NB4 (cell line): ENCODE results near the gene FMN1.

Experiments used
- DNase-seq: peaks from one replicate; pipeline ENCODE4 v3.0.0; 2010; ENCODE audit warnings: low read depth
- H3K4me3 ChIP-seq: one replicate; pipeline ENCODE4 v1.5.1; 2011; ENCODE audit warnings: mild to moderate bottlenecking, low read depth, low read length, moderate library complexity
- MYC ChIP-seq: IDR thresholded peaks from 2 replicates; pipeline ENCODE4 v1.6.1; 2011; ENCODE audit warnings: low read depth, low read length
- POLR2A ChIP-seq: IDR thresholded peaks from 2 replicates; pipeline ENCODE4 v1.6.1; 2011; ENCODE audit warnings: mild to moderate bottlenecking; ENCODE audit not compliant: insufficient read length; ENCODE audit errors: extremely low read depth
- TF ChIP-seq, protein P1 (sequence below): IDR thresholded peaks from 2 replicates; pipeline ENCODE4 v1.6.1; 2011; ENCODE audit warnings: low read depth, low read length
- TF ChIP-seq, protein P2 (sequence below): IDR thresholded peaks from one replicate; pipeline ENCODE4 v1.5.1; 2012; ENCODE audit warnings: low read depth, low read length

FMN1 gene

DNA sequence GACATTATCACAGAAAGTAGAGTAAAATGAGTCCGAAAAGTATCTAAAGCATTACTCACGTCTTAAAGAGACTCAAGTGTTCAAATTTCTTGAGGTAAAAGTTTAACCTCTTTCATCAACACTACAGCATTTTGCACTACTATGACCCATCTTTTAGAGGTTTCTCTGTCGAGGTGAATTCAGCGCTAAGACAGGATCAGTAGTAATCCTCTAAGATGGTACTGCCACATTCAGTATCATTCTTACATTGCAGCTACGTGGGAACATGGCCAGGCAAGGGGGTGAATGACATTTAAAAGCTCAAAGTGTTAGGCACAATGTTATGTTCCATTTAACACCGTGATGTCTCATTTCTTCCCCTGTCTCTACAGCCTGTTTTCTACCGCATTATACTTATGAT is 210.8 kb downstream of the FMN1 start:
- DNase-seq = no peak
- H3K4me3 ChIP-seq = no peak overlapping the region
- TF ChIP-seq POLR2A (no peak), MYC (no peak)
- TF ChIP-seq, protein P1, sequence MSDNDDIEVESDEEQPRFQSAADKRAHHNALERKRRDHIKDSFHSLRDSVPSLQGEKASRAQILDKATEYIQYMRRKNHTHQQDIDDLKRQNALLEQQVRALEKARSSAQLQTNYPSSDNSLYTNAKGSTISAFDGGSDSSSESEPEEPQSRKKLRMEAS = no peak
- TF ChIP-seq, protein P2, sequence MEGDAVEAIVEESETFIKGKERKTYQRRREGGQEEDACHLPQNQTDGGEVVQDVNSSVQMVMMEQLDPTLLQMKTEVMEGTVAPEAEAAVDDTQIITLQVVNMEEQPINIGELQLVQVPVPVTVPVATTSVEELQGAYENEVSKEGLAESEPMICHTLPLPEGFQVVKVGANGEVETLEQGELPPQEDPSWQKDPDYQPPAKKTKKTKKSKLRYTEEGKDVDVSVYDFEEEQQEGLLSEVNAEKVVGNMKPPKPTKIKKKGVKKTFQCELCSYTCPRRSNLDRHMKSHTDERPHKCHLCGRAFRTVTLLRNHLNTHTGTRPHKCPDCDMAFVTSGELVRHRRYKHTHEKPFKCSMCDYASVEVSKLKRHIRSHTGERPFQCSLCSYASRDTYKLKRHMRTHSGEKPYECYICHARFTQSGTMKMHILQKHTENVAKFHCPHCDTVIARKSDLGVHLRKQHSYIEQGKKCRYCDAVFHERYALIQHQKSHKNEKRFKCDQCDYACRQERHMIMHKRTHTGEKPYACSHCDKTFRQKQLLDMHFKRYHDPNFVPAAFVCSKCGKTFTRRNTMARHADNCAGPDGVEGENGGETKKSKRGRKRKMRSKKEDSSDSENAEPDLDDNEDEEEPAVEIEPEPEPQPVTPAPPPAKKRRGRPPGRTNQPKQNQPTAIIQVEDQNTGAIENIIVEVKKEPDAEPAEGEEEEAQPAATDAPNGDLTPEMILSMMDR = no peak

- H3K4me3 ChIP-seq = no peak overlapping the region
- DNase-seq = no peak
- TF ChIP-seq, protein P2 = no peak
- TF ChIP-seq, protein P1 = no peak
- TF ChIP-seq MYC (no peak), POLR2A (no peak)
Measured at GRCh38 chr15:32982001-32982400, 212.5 kb downstream of the FMN1 start.

- no peak for TF ChIP-seq MYC
- TF ChIP-seq, protein P1 = no peak
- TF ChIP-seq, protein P2 = no peak
- TF ChIP-seq POLR2A = no peak
- DNase-seq = no peak
- no peak overlapping the region for H3K4me3 ChIP-seq
Measured at GRCh38 chr15:32981536-32981935, 213.0 kb downstream of the FMN1 start.

GRCh38 chr15:32979710-32980109 is 214.8 kb downstream of the FMN1 start:
- no peak overlapping the region for H3K4me3 ChIP-seq
- no peak for DNase-seq
- TF ChIP-seq, protein P1 = no peak
- TF ChIP-seq MYC = no peak
- no peak for TF ChIP-seq POLR2A
- TF ChIP-seq, protein P2 = no peak

- TF ChIP-seq, protein P2 = no peak
- TF ChIP-seq POLR2A (no peak), MYC (no peak)
- TF ChIP-seq, protein P1 = no peak
- H3K4me3 ChIP-seq = no peak overlapping the region
- no peak for DNase-seq
Measured at GRCh38 chr15:32977506-32977905, 217.0 kb downstream of the FMN1 start.
